HCT116 (cell line): ENCODE results near the gene MXD1.

Source experiments
- CTCF ChIP-seq, 3 experiments: fragments of 200-600 bp in 1 of 3; sonication (generic) in 1 of 3; IDR thresholded peaks in 2 of 3; conservative IDR thresholded peaks in 1 of 3; 2 replicates each; pipeline ENCODE4 v1.5.1; 2012 to 2017; ENCODE audit warnings: low read depth in 2 of 3, low read length in 2 of 3, antibody characterized with exemption in 1 of 3, borderline replicate concordance in 1 of 3, control low read depth in 1 of 3, mild to moderate bottlenecking in 1 of 3, mixed read lengths in 1 of 3, mixed run types in 1 of 3, moderate library complexity in 1 of 3; ENCODE audit not compliant: insufficient read depth in 1 of 3
- POLR2A ChIP-seq: IDR thresholded peaks from 2 replicates; pipeline ENCODE4 v1.7.0; 2011; ENCODE audit warnings: borderline replicate concordance; ENCODE audit not compliant: insufficient read depth, insufficient read length; ENCODE audit errors: extremely low read depth
- POLR2AphosphoS5 ChIP-seq: IDR thresholded peaks from 2 replicates; pipeline ENCODE4 v1.6.1; 2011; ENCODE audit warnings: mild to moderate bottlenecking, low read depth, low read length, moderate library complexity
- RAD21 ChIP-seq: IDR thresholded peaks from 2 replicates; pipeline ENCODE4 v1.6.1; 2012; ENCODE audit warnings: low read depth, mild to moderate bottlenecking
- SIN3A ChIP-seq: IDR thresholded peaks from 2 replicates; pipeline ENCODE4 v1.6.1; 2012; ENCODE audit warnings: low read depth
- YY1 ChIP-seq: IDR thresholded peaks from 2 replicates; pipeline ENCODE4 v1.6.1; 2011; ENCODE audit warnings: low read length, low read depth, moderate library complexity, mild to moderate bottlenecking; ENCODE audit not compliant: insufficient replicate concordance; ENCODE audit errors: extremely low read depth
- ZNF274 ChIP-seq: fragments of 200-500 bp; sonication (Bioruptor generic); IDR thresholded peaks from 2 replicates; pipeline ENCODE4 v1.6.1; 2014; ENCODE audit warnings: mild to moderate bottlenecking, low read depth, low read length, inconsistent platforms

- TF ChIP-seq RAD21 (no peak), YY1 (no peak), CTCF (IDR thresholded peaks at IDR 0.05 in 2 of 3, conservative IDR thresholded peaks at IDR 0.05 in 1 of 3; ENCODE audit: borderline replicate concordance in 1 of 3, insufficient read depth in 1 of 3, low read depth in 2 of 3, low read length in 2 of 3) (no peak), POLR2AphosphoS5 (no peak), SIN3A (no peak), POLR2A (no peak), ZNF274 (no peak)
Observed at GRCh38 chr2:69975853-69976462, 61.0 kb downstream of the MXD1 start.
